ENCODE data around the gene MAP3K3. TPM values are rescaled to one million over a fixed set of nuclear protein-coding genes. Genes with fewer than 3 reads are reported as not detected.

Gene MAP3K3
- polyA plus RNA-seq, 4 donors, result 8.1 to 17.1 (median 11.1) TPM

DNA sequence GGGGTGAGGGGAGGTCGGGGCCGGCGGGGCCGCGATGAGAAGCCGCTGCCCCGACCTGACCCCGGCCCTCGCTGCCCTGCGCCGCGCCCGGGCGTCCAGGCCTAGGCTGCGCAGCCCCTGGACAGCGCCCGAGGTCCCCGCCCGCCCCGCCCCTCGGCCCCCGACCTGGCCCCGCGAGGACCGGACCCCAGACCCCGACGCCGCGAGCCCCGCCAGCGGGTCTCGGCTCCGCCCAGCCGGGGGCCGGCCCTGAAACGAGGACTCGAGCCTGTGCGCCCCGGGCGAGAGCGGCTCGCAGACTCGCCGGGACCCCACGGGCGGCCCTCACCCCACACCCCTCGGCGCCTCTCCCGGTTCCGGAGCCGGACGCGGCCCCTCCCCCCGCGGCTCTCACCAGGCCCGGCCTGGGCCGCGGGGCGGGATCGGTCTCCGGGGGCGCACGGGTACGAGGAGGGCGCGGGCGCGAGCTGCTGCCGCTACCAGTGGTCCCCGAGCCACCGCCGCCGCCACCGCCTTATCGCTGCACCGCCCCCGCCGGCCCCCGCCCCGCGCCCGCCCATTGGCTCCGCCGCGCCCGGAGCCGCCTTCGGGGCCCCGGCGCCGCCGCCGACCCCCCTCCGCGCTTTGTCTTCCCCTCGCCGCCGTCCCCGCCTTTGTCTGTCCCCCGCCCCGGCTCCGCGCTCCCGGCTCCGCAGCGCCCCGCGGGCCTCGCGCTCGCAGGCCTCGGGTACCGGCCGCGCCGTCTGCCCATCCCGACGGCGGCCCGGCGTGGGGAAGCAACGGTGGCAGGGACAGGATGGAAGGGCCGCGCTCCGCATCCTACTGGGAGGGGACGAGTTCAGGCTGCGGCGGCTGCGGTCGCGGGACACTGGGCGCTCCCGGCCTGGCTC, 77.7 kb downstream of the MAP3K3 start, which contains the start of gene LIMD2:
Gene LIMD2, minus strand, starts transcription at position 488 of the 890 bp plus-strand sequence. CDS start 827 bp downstream, outside the sequence.
- peaks cover 0 to 16% (median 0%) of the 10 kb centered on the region in 3 donors for H3K27me3 ChIP-seq (ENCODE audit: control insufficient read depth in 3 of 3, insufficient read depth in 3 of 3, low read length in 3 of 3)
- H3K4me3 ChIP-seq (ENCODE audit: low read depth in 1 of 3, low read length in 3 of 3), result peak within 1 kb of the TSS; percentile 31 to 54 (median 38)
- WGBS, 3 donors, result 1% methylated on average over 30 to 133 of the region's 133 CpGs
- FAIRE-seq (no peak), DNase-seq (peak in 1 of 2 donors; percentile 57)
- no peaks in the 10 kb centered on the region for H3K9me3 ChIP-seq (ENCODE audit: control insufficient read depth in 2 of 2, insufficient read depth in 1 of 2, low read depth in 1 of 2, low read length in 1 of 2)
- H3K27ac ChIP-seq (ENCODE audit: low read depth in 1 of 3, low read length in 2 of 3), result peak within 1 kb of the TSS; percentile 33 to 81 (median 67)
- peaks cover 0 to 8% (median 0%) of the 10 kb centered on the region in 3 donors for H3K4me1 ChIP-seq (ENCODE audit: control insufficient read depth in 3 of 3, insufficient read depth in 2 of 3, low read depth in 1 of 3, low read length in 2 of 3)
- peaks cover 0 to 45% (median 2%) of the 10 kb centered on the region in 3 donors for H3K36me3 ChIP-seq (ENCODE audit: control insufficient read depth in 3 of 3, insufficient read depth in 2 of 3, low read depth in 1 of 3, low read length in 3 of 3)

DNA sequence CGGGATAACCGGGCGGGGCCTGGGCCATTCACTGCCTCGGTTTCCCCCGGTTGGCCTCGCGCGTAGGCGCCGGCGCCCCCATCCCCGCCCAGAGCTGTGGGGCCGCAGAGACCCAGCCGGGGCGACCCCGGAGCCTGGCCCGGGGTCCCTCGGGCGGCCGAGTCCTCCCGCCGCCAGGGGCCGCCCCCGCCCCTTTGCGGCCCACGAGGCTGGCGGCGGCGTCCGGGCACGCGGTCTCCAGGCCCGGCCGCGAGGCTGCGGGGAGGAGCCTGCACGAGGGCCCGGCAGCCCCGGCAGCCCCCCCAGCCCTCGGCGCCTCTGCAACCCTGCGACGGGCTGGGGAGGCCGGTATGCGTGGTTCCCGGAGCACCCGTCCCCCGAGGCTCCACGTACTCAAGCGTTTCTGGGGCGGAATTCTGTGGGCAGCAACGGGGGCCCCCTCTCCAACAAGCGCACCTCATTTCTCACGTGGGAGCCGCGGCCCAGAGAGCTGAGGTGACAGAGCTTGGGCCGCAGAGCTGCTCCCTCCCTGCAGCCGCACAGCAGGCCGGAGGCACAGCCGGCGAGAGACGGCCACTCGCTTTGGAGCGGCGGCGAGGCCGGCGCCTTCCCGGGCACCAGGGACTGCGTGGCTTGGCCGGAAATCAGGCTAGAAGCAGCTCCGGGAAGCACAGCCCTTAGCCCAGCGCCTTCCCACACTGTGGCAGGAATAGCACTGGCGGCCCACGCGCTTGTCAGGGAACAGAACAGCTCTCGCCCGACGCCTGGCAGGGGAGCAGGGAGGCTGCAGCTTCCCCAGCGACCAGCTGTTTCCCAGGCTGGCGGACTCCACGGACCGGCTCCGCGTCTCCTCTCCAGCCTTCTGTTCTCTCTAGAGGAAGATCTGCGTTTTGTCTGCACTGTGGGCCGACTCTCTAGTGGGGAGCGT, 78.6 kb downstream of the MAP3K3 start:
- H3K4me3 ChIP-seq (ENCODE audit: low read depth in 1 of 3, low read length in 3 of 3), result peak overlapping the region; percentile 29 to 54 (median 38)
- peaks cover 0 to 48% (median 2%) of the 10 kb centered on the region in 3 donors for H3K36me3 ChIP-seq (ENCODE audit: control insufficient read depth in 3 of 3, insufficient read depth in 2 of 3, low read depth in 1 of 3, low read length in 3 of 3)
- 8 to 46% (median 24%) methylated on average over 52 to 88 of the region's 88 CpGs for WGBS, 3 donors
- FAIRE-seq (no peak), DNase-seq (peak in 1 of 2 donors; percentile 45)
- H3K9me3 ChIP-seq (ENCODE audit: control insufficient read depth in 2 of 2, insufficient read depth in 1 of 2, low read depth in 1 of 2, low read length in 1 of 2), result no peaks in the 10 kb centered on the region
- H3K4me1 ChIP-seq (ENCODE audit: control insufficient read depth in 3 of 3, insufficient read depth in 2 of 3, low read depth in 1 of 3, low read length in 2 of 3), result peaks cover 0 to 8% (median 0%) of the 10 kb centered on the region in 3 donors
- peak overlapping the region; percentile 33 to 81 (median 65) for H3K27ac ChIP-seq (ENCODE audit: low read depth in 1 of 3, low read length in 2 of 3)
- peaks cover 0 to 16% (median 0%) of the 10 kb centered on the region in 3 donors for H3K27me3 ChIP-seq (ENCODE audit: control insufficient read depth in 3 of 3, insufficient read depth in 3 of 3, low read length in 3 of 3)

DNA sequence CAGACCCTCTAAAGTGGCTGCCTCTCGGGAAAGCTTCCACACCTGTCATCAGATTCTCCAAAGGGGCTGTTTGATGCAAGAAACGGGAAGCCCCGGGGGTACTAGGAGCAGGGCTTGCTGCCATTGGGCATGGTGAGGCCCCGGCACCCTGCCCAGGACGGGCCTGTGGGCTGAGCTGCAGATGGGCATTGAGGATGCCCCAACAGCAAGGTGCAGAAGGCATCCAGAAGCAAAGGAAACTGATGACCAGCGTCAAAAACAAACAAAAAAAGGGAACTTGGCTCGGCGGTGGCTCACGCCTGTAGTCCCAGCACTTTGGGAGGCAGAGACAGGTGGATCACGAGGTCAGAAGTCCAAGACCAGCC, 79.2 kb downstream of the MAP3K3 start:
- Histone ChIP-seq H3K9me3 (ENCODE audit: control insufficient read depth in 2 of 2, insufficient read depth in 1 of 2, low read depth in 1 of 2, low read length in 1 of 2) (no peaks in the 10 kb centered on the region), H3K4me3 (ENCODE audit: low read depth in 1 of 3, low read length in 3 of 3) (peak overlapping the region; percentile 29 to 54 (median 29)), H3K27me3 (ENCODE audit: control insufficient read depth in 3 of 3, insufficient read depth in 3 of 3, low read length in 3 of 3) (peaks cover 0 to 16% (median 0%) of the 10 kb centered on the region in 3 donors), H3K27ac (ENCODE audit: low read depth in 1 of 3, low read length in 2 of 3) (peak overlapping the region; percentile 3 to 81 (median 43)), H3K36me3 (ENCODE audit: control insufficient read depth in 3 of 3, insufficient read depth in 2 of 3, low read depth in 1 of 3, low read length in 3 of 3) (peaks cover 0 to 48% (median 2%) of the 10 kb centered on the region in 3 donors), H3K4me1 (ENCODE audit: control insufficient read depth in 3 of 3, insufficient read depth in 2 of 3, low read depth in 1 of 3, low read length in 2 of 3) (peaks cover 0 to 8% (median 0%) of the 10 kb centered on the region in 3 donors)
- 58 to 82% (median 59%) methylated on average over 10 of the region's 10 CpGs for WGBS, 3 donors
- no peak for FAIRE-seq
- no peak for DNase-seq

DNA sequence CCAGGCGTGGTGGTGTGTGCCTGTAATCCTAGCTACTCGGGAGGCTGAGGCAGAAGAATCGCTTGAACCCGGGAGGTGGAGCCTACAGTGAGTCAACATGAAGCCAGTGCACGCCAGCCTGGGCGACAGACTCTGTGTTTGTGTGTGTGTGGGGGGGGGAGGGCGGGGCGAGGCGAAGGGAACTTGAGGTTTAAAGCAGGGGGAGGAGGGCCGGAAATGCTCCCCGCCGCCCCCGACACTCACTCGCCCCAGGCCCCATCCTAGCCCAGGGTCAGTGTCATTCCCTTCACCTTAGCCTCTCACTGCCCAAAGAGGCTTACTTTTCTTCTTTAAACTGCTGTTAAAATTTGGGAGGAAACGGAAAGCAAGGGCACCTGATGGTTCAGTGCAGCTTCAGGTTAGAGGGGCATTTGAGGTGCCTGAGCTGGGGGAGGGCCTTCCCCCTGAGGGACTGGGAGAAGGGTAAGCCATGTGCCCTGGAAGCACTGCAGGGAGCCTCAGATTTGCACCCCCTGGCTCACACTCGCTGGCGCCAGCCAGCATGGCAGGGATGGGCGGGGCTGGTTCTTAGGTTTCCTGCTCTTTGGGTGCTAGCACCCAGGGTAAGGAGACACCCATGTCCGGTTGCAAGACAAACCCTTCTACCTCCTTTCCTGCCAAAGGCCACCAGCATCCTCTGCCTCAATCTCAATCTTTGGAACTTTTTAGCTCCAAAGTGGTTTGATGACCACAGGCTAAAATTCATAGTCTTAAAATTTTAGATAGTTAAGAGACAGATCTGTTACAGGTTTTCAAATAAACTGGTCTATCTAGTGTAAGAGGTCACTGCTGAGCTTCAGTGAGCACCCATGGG, 79.9 kb downstream of the MAP3K3 start:
- peak overlapping the region in 1 of 3 donors; percentile 33 for H3K4me3 ChIP-seq (ENCODE audit: low read depth in 1 of 3, low read length in 3 of 3)
- no peaks in the 10 kb centered on the region for H3K9me3 ChIP-seq (ENCODE audit: control insufficient read depth in 2 of 2, insufficient read depth in 1 of 2, low read depth in 1 of 2, low read length in 1 of 2)
- peaks cover 0 to 16% (median 0%) of the 10 kb centered on the region in 3 donors for H3K27me3 ChIP-seq (ENCODE audit: control insufficient read depth in 3 of 3, insufficient read depth in 3 of 3, low read length in 3 of 3)
- DNase-seq (peak in 1 of 2 donors; percentile 51), FAIRE-seq (no peak)
- 68 to 90% (median 74%) methylated on average over 16 to 19 of the region's 19 CpGs for WGBS, 3 donors
- peaks cover 0 to 52% (median 2%) of the 10 kb centered on the region in 3 donors for H3K36me3 ChIP-seq (ENCODE audit: control insufficient read depth in 3 of 3, insufficient read depth in 2 of 3, low read depth in 1 of 3, low read length in 3 of 3)
- H3K27ac ChIP-seq (ENCODE audit: low read depth in 1 of 3, low read length in 2 of 3), result peak overlapping the region in 2 of 3 donors; percentile 26 to 81
- peaks cover 0 to 8% (median 0%) of the 10 kb centered on the region in 3 donors for H3K4me1 ChIP-seq (ENCODE audit: control insufficient read depth in 3 of 3, insufficient read depth in 2 of 3, low read depth in 1 of 3, low read length in 2 of 3)

DNA sequence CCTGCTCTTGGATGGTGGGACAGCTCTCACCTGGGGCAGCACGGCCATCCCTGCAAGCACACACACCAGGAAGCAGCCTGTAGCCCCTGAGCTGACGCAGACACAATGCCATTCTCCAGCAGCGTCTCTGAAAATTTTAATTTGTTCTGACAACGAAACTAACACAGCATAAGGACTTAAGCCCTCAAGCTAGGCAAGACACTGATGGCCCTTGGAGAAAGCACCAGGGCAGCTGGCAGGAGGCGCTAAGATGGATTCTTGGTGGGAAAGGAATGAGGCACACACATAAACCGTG, 80.5 kb downstream of the MAP3K3 start:
- no peak for DNase-seq
- peaks cover 0 to 54% (median 2%) of the 10 kb centered on the region in 3 donors for H3K36me3 ChIP-seq (ENCODE audit: control insufficient read depth in 3 of 3, insufficient read depth in 2 of 3, low read depth in 1 of 3, low read length in 3 of 3)
- H3K9me3 ChIP-seq (ENCODE audit: control insufficient read depth in 2 of 2, insufficient read depth in 1 of 2, low read depth in 1 of 2, low read length in 1 of 2), result no peaks in the 10 kb centered on the region
- 73 to 87% (median 78%) methylated on average over 6 of the region's 6 CpGs for WGBS, 3 donors
- peaks cover 0 to 8% (median 0%) of the 10 kb centered on the region in 3 donors for H3K4me1 ChIP-seq (ENCODE audit: control insufficient read depth in 3 of 3, insufficient read depth in 2 of 3, low read depth in 1 of 3, low read length in 2 of 3)
- peaks cover 0 to 16% (median 0%) of the 10 kb centered on the region in 3 donors for H3K27me3 ChIP-seq (ENCODE audit: control insufficient read depth in 3 of 3, insufficient read depth in 3 of 3, low read length in 3 of 3)
- no peak for FAIRE-seq
- H3K27ac ChIP-seq (ENCODE audit: low read depth in 1 of 3, low read length in 2 of 3), result peak overlapping the region in 1 of 3 donors; percentile 60
- no peak overlapping the region for H3K4me3 ChIP-seq (ENCODE audit: low read depth in 1 of 3, low read length in 3 of 3)

DNA sequence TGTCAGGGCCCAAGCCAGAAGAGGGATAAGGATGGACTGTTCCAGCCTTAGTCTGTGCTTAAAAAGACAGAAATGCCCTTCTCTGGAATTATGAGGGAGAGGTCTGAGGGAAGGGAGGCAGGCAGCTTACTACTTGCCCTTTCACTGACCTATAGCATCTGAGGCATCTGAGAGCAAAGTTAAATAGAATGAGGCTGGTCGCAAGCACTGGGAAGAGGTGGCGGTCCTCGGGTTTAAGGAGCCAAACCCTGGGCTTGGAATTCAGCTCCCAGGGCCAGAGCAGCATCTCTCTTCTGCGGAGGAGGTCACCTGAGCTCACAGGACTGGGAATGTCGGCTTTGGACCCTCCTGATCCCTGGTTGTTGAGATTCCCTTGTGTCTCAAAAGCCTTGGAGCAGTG, 80.8 kb downstream of the MAP3K3 start:
- Histone ChIP-seq H3K27ac (ENCODE audit: low read depth in 1 of 3, low read length in 2 of 3) (peak overlapping the region in 1 of 3 donors; percentile 60), H3K4me3 (ENCODE audit: low read depth in 1 of 3, low read length in 3 of 3) (no peak overlapping the region), H3K27me3 (ENCODE audit: control insufficient read depth in 3 of 3, insufficient read depth in 3 of 3, low read length in 3 of 3) (peaks cover 0 to 16% (median 0%) of the 10 kb centered on the region in 3 donors), H3K36me3 (ENCODE audit: control insufficient read depth in 3 of 3, insufficient read depth in 2 of 3, low read depth in 1 of 3, low read length in 3 of 3) (peaks cover 0 to 55% (median 2%) of the 10 kb centered on the region in 3 donors), H3K4me1 (ENCODE audit: control insufficient read depth in 3 of 3, insufficient read depth in 2 of 3, low read depth in 1 of 3, low read length in 2 of 3) (peaks cover 0 to 8% (median 0%) of the 10 kb centered on the region in 3 donors), H3K9me3 (ENCODE audit: control insufficient read depth in 2 of 2, insufficient read depth in 1 of 2, low read depth in 1 of 2, low read length in 1 of 2) (no peaks in the 10 kb centered on the region)
- WGBS, 3 donors, result 86 to 92% (median 89%) methylated on average over 5 of the region's 5 CpGs
- FAIRE-seq (no peak), DNase-seq (no peak)

DNA sequence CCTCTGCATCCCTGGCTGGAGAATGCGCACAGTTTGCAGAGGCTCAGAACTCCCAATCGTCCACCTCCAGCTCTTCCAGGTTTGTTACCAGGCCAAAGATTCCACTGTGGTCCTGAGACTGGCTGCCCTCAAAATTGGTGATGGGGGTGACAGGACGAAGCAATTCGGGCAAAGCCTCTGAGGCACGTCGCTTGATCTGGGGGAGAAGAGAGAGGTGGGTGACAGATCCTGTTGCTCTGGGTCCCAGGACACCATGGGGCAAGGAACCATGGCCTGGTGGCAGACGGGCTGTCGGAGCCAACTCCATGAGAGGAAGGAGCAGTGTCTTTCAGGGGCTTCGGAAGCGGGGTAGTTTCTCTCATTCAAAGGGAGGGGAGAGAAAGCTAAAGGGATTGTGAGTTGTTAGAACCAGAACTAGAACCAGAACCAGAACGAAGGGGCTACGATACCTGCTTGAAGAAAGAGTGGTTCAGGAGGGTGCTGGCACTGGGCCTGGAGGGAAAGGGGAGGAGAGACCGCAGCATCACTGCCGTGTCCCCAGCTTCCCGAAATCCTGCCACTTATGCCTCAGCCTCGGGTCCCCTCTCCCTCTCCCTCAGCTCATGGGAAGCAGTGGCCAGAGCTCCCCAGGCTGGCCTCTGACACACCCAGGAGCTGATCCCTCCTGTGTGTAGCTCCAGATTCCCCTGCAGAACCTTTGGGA, 81.5 kb downstream of the MAP3K3 start:
- peaks cover 2 to 61% (median 2%) of the 10 kb centered on the region in 3 donors for H3K36me3 ChIP-seq (ENCODE audit: control insufficient read depth in 3 of 3, insufficient read depth in 2 of 3, low read depth in 1 of 3, low read length in 3 of 3)
- DNase-seq (no peak), FAIRE-seq (no peak)
- H3K27me3 ChIP-seq (ENCODE audit: control insufficient read depth in 3 of 3, insufficient read depth in 3 of 3, low read length in 3 of 3), result peaks cover 0 to 16% (median 0%) of the 10 kb centered on the region in 3 donors
- H3K27ac ChIP-seq (ENCODE audit: low read depth in 1 of 3, low read length in 2 of 3), result no peak overlapping the region
- no peaks in the 10 kb centered on the region for H3K9me3 ChIP-seq (ENCODE audit: control insufficient read depth in 2 of 2, insufficient read depth in 1 of 2, low read depth in 1 of 2, low read length in 1 of 2)
- WGBS, 3 donors, result 86 to 97% (median 93%) methylated on average over 15 to 16 of the region's 16 CpGs
- no peak overlapping the region for H3K4me3 ChIP-seq (ENCODE audit: low read depth in 1 of 3, low read length in 3 of 3)
- H3K4me1 ChIP-seq (ENCODE audit: control insufficient read depth in 3 of 3, insufficient read depth in 2 of 3, low read depth in 1 of 3, low read length in 2 of 3), result peaks cover 0 to 8% (median 0%) of the 10 kb centered on the region in 3 donors
